H4 (cell line): Measurements from ENCODE around the gene ISG20L2. TPM values are rescaled to one million over a fixed set of nuclear protein-coding genes. Genes with fewer than 3 reads are reported as not detected.

Source experiments
- DNase-seq: peaks from one replicate; pipeline ENCODE4 v3.0.0-alpha.2; 2015; ENCODE audit warnings: low spot score
- total RNA-seq: library from RNA; depleted of rRNA; stranded (reverse); fragments of >200 nt; shearing (Covaris generic); gene quantifications from 2 replicates; pipeline ENCODE4 v1.2.3, GENCODE V29; 2014

The ISG20L2 gene
- total RNA-seq, 1 experiment from 2014 or later = 27.0 TPM

- peak; percentile 99 for DNase-seq
Observed at GRCh38 chr1:156740741-156741480, 12.3 kb upstream of the ISG20L2 start, which contains the start of gene MRPL24. MRPL24 (minus strand) TSS chr1:156741088; CDS start chr1:156738704, 2,384 bp downstream.

- DNase-seq = peak; percentile 6
Observed at GRCh38 chr1:156740237-156740740, 11.7 kb upstream of the ISG20L2 start.

- no peak for DNase-seq
Observed at GRCh38 chr1:156738916-156739315, 10.3 kb upstream of the ISG20L2 start.

GRCh38 chr1:156738407-156738806 lies 9.8 kb upstream of the ISG20L2 start:
- peak; percentile 1 for DNase-seq

- no peak for DNase-seq
Observed at GRCh38 chr1:156733989-156734584, 5.5 kb upstream of the ISG20L2 start.

- peak; percentile 73 for DNase-seq
Observed at GRCh38 chr1:156727926-156728598, 504 bp downstream of the ISG20L2 start, which contains the start of gene METTL25B. METTL25B (plus strand) TSS chr1:156728469; CDS start chr1:156729105, 636 bp downstream.

- no peak for DNase-seq
Observed at GRCh38 chr1:156727492-156727891, 1.1 kb downstream of the ISG20L2 start.

- peak; percentile 63 for DNase-seq
Observed at GRCh38 chr1:156726549-156727226, 1.9 kb downstream of the ISG20L2 start.

- DNase-seq = peak; percentile 81
Observed at GRCh38 chr1:156725683-156726280, 2.8 kb downstream of the ISG20L2 start.

- DNase-seq = no peak
Observed at GRCh38 chr1:156721535-156721934, 7.0 kb downstream of the ISG20L2 start.

- no peak for DNase-seq
Observed at GRCh38 chr1:156721131-156721530, 7.4 kb downstream of the ISG20L2 start.

- no peak for DNase-seq
Observed at GRCh38 chr1:156717351-156717750, 11.2 kb downstream of the ISG20L2 start.

GRCh38 chr1:156714830-156715229 lies 13.7 kb downstream of the ISG20L2 start:
- DNase-seq = no peak

GRCh38 chr1:156712626-156713025 lies 15.9 kb downstream of the ISG20L2 start:
- no peak for DNase-seq

- DNase-seq = no peak
Observed at GRCh38 chr1:156711011-156711817, 17.4 kb downstream of the ISG20L2 start.

GRCh38 chr1:156709757-156710489 lies 18.6 kb downstream of the ISG20L2 start:
- peak; percentile 76 for DNase-seq

- no peak for DNase-seq
Observed at GRCh38 chr1:156709031-156709430, 19.5 kb downstream of the ISG20L2 start.

GRCh38 chr1:156708218-156708661 lies 20.3 kb downstream of the ISG20L2 start:
- DNase-seq = no peak

GRCh38 chr1:156707417-156708217 lies 20.9 kb downstream of the ISG20L2 start:
- DNase-seq = no peak
